ENCODE data around the gene ROR1. TPM values are rescaled to one million over a fixed set of nuclear protein-coding genes. Genes with fewer than 3 reads are reported as not detected.

Gene ROR1
- total and polyA plus RNA-seq, 2 donors (not counting 3 experiments of a cell fraction or from before 2014, with no cell fraction given), result 2.6 to 3.5 TPM

DNA sequence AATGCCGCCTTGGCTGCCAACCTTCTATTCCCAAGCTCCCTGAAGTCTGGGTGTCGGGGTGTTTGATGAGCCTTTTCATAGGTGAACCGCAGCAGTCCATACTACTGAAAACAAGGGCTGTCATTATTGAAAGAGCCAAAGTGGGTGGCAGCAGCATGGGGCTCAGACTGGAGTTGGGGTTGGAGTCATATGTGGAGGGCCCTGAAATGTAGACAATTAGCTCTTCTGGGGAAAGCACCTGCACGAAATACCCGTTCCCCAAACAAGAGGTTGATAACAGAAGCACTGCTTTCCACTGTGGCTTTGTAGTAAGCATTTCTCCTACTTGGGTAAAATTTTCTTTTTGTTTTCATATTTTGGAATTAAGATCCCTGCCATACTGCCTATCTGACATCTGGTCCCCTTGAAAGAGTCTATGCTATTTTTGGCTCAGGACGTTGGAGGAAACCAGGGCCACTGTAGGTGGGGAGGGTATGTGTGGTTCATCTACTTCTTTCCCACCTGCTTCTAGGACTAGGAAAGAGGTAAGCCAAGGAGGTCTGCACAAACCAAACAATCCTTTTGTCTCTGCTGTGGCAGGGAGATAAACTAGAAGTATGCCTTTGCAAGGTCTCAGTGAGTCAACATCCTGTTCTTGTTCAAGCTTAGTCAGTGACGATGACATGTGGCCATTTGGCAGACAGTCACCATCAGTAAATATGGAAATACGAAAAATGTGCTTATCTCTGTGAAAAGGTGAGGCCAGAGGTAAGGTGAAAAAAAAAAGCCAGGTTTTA is 232.6 kb downstream of the ROR1 start:
- peak overlapping the region; percentile 57 for H3K27ac ChIP-seq (ENCODE audit: insufficient read depth, low read depth, low read length)
- BruUV-seq (replicated peaks), result no TSS peak
- POLR2A ChIA-PET, result no interaction called here

More for the DNA sequence above, 232.6 kb downstream of the ROR1 start:
- Histone ChIP-seq H4K20me1 (replicated peaks; ENCODE audit: control insufficient read depth, extremely low read depth, insufficient read depth, low read length) (no peaks in the 10 kb centered on the region), H3K4me3 (replicated peaks in 1 of 3; ENCODE audit: insufficient read depth in 1 of 3, low read depth in 1 of 3, low read length in 3 of 3) (no peak overlapping the region), H3K36me3 (ENCODE audit: control insufficient read depth in 2 of 2, extremely low read depth in 1 of 2, insufficient read depth in 2 of 2, low read length in 2 of 2) (no peaks in the 10 kb centered on the region), H3K9me1 (replicated peaks; ENCODE audit: control insufficient read depth, extremely low read depth, insufficient read depth, low read length) (no peaks in the 10 kb centered on the region), H3K9me3 (replicated peaks; ENCODE audit: control insufficient read depth, insufficient read depth, low read length) (no peaks in the 10 kb centered on the region), H3K4me2 (ENCODE audit: insufficient read depth, low read length) (peak overlapping the region; percentile 22), H3K79me2 (ENCODE audit: control insufficient read depth, insufficient read depth, low read length) (no peaks in the 10 kb centered on the region), H3K9ac (replicated peaks; ENCODE audit: extremely low read depth, insufficient read depth, low read length) (no peak overlapping the region), H2AFZ (ENCODE audit: low read depth, low read length) (no peak overlapping the region), H3K4me1 (ENCODE audit: control insufficient read depth, extremely low read depth, insufficient read depth, low read length) (peaks cover 14% of the 10 kb centered on the region), H3K27me3 (ENCODE audit: control insufficient read depth in 2 of 2, insufficient read depth in 2 of 2, low read length in 2 of 2) (peaks cover 0 to 1% of the 10 kb centered on the region in 2 experiments)
- CTCF ChIA-PET, result interaction anchor here (1.0 to 2.6 kb wide), 8 partner anchors 9 to 315 kb away, joined by 3 to 14 read pairs (median 4); no protein-coding TSS in a partner anchor
- peak; percentile 95 for FAIRE-seq
- TF ChIP-seq GATA2 (IDR thresholded peaks at IDR 0.05; ENCODE audit: insufficient read depth, insufficient read length, low read depth, low read length), result peak; percentile 74
- TF ChIP-seq POLR2AphosphoS5 (IDR thresholded peaks at IDR 0.05; ENCODE audit: insufficient read depth, low read depth, low read length), result peak; percentile 57
- no peak for TF ChIP-seq MYC (IDR thresholded peaks at IDR 0.05; ENCODE audit: low read depth, low read length)
- TF ChIP-seq JUN (IDR thresholded peaks at IDR 0.05; ENCODE audit: borderline replicate concordance, insufficient read depth, insufficient read length, low read depth), result peak; percentile 83
- TF ChIP-seq, protein P1, sequence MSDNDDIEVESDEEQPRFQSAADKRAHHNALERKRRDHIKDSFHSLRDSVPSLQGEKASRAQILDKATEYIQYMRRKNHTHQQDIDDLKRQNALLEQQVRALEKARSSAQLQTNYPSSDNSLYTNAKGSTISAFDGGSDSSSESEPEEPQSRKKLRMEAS (IDR thresholded peaks at IDR 0.05; ENCODE audit: insufficient read depth, insufficient read length), result no peak
- TF ChIP-seq, protein P2, sequence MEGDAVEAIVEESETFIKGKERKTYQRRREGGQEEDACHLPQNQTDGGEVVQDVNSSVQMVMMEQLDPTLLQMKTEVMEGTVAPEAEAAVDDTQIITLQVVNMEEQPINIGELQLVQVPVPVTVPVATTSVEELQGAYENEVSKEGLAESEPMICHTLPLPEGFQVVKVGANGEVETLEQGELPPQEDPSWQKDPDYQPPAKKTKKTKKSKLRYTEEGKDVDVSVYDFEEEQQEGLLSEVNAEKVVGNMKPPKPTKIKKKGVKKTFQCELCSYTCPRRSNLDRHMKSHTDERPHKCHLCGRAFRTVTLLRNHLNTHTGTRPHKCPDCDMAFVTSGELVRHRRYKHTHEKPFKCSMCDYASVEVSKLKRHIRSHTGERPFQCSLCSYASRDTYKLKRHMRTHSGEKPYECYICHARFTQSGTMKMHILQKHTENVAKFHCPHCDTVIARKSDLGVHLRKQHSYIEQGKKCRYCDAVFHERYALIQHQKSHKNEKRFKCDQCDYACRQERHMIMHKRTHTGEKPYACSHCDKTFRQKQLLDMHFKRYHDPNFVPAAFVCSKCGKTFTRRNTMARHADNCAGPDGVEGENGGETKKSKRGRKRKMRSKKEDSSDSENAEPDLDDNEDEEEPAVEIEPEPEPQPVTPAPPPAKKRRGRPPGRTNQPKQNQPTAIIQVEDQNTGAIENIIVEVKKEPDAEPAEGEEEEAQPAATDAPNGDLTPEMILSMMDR (IDR thresholded peaks at IDR 0.05; ENCODE audit: extremely low read depth in 1 of 2, insufficient read depth in 1 of 2, low read depth in 1 of 2, low read length in 2 of 2), result no peak
- no peak for TF ChIP-seq EZH2 (IDR thresholded peaks at IDR 0.05; ENCODE audit: borderline replicate concordance, low read depth, low read length, severe bottlenecking)
- peak; percentile 92 for TF ChIP-seq FOS (IDR thresholded peaks at IDR 0.05; ENCODE audit: borderline replicate concordance, insufficient read depth, low read length)
- TF ChIP-seq POLR2A (IDR thresholded peaks at IDR 0.05; ENCODE audit: low read depth, low read length), result no peak
- dilution Hi-C loops (cut with MboI; ENCODE audit: extremely low pct_ligation_motif_present, low sequenced_read_pairs), result no loop called here
- intact Hi-C loops (cut with micrococcal nuclease), result loop anchor here (1.0 to 5.0 kb wide), 4 partner anchors 33 to 314 kb away; no protein-coding TSS in a partner anchor
- peak; percentile 84 for DNase-seq (ENCODE audit: low read depth, low spot score)

Data from endothelial cell of umbilical vein (primary cell).